Gastrocnemius medialis (tissue), 4 donors: Measurements from ENCODE around the gene GALNT18. TPM values are rescaled to one million over a fixed set of nuclear protein-coding genes. Genes with fewer than 3 reads are reported as not detected.

Experiments
- ATAC-seq, 2 donors: fragments of 150-250 bp; one replicate each; pipeline ENCODE4 v1.9.1; 2016
- DNase-seq, 2 donors: peaks; one replicate each; pipeline ENCODE4 v3.0.0-alpha.2; 2019
- H3K27ac ChIP-seq, 4 donors: fragments of 200-600 bp; sonication (generic); 1 replicate in 1 of 4; 2 replicates in 3 of 4; pipeline ENCODE4 v1.5.1; 2016 to 2018; ENCODE audit warnings: mild to moderate bottlenecking in 2 of 4, moderate library complexity in 1 of 4
- H3K27me3 ChIP-seq, 3 donors: fragments of 200-600 bp; sonication (generic) in 2 of 3; 1 replicate in 1 of 3; 2 replicates in 2 of 3; pipeline versions ENCODE4 v1.5.1 to v1.6.0; 2016 to 2019; ENCODE audit warnings: mild to moderate bottlenecking in 1 of 3, moderate library complexity in 1 of 3
- H3K36me3 ChIP-seq, 2 donors: fragments of 200-600 bp; sonication (generic) in 1 of 2; one replicate each; pipeline ENCODE4 v1.5.1; 2017 to 2018
- H3K4me1 ChIP-seq, 2 donors: fragments of 200-600 bp; sonication (generic) in 1 of 2; one replicate each; pipeline ENCODE4 v1.5.1; 2016 to 2017; ENCODE audit warnings: mild to moderate bottlenecking in 2 of 2
- H3K4me3 ChIP-seq, 4 donors: fragments of 200-600 bp; sonication (generic) in 3 of 4; 1 replicate in 1 of 4; 2 replicates in 3 of 4; pipeline ENCODE4 v1.5.1; 2016 to 2019; ENCODE audit warnings: mild to moderate bottlenecking in 2 of 4
- H3K9me3 ChIP-seq, 3 donors: fragments of 200-600 bp; sonication (generic) in 2 of 3; 1 replicate in 1 of 3; 2 replicates in 2 of 3; pipeline ENCODE4 v1.5.1; 2016 to 2019
- POLR2A ChIP-seq, 2 donors: fragments of 450-650 bp; IDR thresholded peaks; one replicate each; pipeline ENCODE4 v1.6.1; 2017; ENCODE audit warnings: antibody characterized with exemption in 2 of 2, mild to moderate bottlenecking in 2 of 2, moderate library complexity in 2 of 2
- in situ Hi-C, 4 donors: fragments of 200-750 bp; cut with MboI; loops; one replicate each; pipeline versions ENCODE4 v1.15.0 to v1.8.0; 2017; ENCODE audit warnings: low sequenced_read_pairs in 4 of 4
- intact Hi-C: fragments of 100-400 bp; cut with DNase I; formaldehyde crosslinking; loops from one replicate; pipeline ENCODE4 v1.15.1; 2023; ENCODE audit warnings: low total_unique reads
- total RNA-seq, 4 donors: library from RNA; depleted of rRNA; stranded (reverse); fragments of >200 nt; gene quantifications; one replicate each; pipeline versions ENCODE4 v1.1.0 to v1.2.3, GENCODE V29; 2016
- TF ChIP-seq, protein P1 (sequence below), 5 experiments: fragments of 450-650 bp in 3 of 5; fragments of 200-600 bp in 2 of 5; sonication (generic) in 2 of 5; IDR thresholded peaks in 4 of 5; conservative IDR thresholded peaks in 1 of 5; 1 replicate in 4 of 5; 2 replicates in 1 of 5; pipeline ENCODE4 v1.5.1; 2016 to 2019; ENCODE audit warnings: antibody characterized with exemption in 5 of 5, mild to moderate bottlenecking in 3 of 5, moderate library complexity in 3 of 5

Gene GALNT18
- total RNA-seq, 4 donors from 2014 or later = 10.5 to 29.2 (median 11.2) TPM

- Histone ChIP-seq H3K4me3 (no peak overlapping the region), H3K4me1 (peaks cover 32 to 58% of the 10 kb centered on the region in 2 donors), H3K36me3 (no peaks in the 10 kb centered on the region), H3K9me3 (no peaks in the 10 kb centered on the region), H3K27me3 (no peaks in the 10 kb centered on the region), H3K27ac (peak overlapping the region in 1 of 4 donors; percentile 55)
- no peak for DNase-seq
- ATAC-seq = no peak
- in situ Hi-C loops (no loop called here), intact Hi-C loops (no loop called here)
- TF ChIP-seq, protein P1, sequence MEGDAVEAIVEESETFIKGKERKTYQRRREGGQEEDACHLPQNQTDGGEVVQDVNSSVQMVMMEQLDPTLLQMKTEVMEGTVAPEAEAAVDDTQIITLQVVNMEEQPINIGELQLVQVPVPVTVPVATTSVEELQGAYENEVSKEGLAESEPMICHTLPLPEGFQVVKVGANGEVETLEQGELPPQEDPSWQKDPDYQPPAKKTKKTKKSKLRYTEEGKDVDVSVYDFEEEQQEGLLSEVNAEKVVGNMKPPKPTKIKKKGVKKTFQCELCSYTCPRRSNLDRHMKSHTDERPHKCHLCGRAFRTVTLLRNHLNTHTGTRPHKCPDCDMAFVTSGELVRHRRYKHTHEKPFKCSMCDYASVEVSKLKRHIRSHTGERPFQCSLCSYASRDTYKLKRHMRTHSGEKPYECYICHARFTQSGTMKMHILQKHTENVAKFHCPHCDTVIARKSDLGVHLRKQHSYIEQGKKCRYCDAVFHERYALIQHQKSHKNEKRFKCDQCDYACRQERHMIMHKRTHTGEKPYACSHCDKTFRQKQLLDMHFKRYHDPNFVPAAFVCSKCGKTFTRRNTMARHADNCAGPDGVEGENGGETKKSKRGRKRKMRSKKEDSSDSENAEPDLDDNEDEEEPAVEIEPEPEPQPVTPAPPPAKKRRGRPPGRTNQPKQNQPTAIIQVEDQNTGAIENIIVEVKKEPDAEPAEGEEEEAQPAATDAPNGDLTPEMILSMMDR (IDR thresholded peaks at IDR 0.05 in 4 of 5, conservative IDR thresholded peaks at IDR 0.05 in 1 of 5) = no peak
- TF ChIP-seq POLR2A (IDR thresholded peaks at IDR 0.05) = no peak
Measured at GRCh38 chr11:11584937-11585336, 36.9 kb downstream of the GALNT18 start.

GRCh38 chr11:11584530-11584810 lies 37.3 kb downstream of the GALNT18 start:
- Histone ChIP-seq H3K27me3 (no peaks in the 10 kb centered on the region), H3K9me3 (no peaks in the 10 kb centered on the region), H3K4me1 (peaks cover 32 to 61% of the 10 kb centered on the region in 2 donors), H3K36me3 (no peaks in the 10 kb centered on the region), H3K27ac (peak overlapping the region in 1 of 4 donors; percentile 55), H3K4me3 (no peak overlapping the region)
- ATAC-seq (peak in 1 of 2 donors; percentile 38), DNase-seq (no peak)
- TF ChIP-seq, protein P1 (IDR thresholded peaks at IDR 0.05 in 4 of 5, conservative IDR thresholded peaks at IDR 0.05 in 1 of 5) = no peak
- no peak for TF ChIP-seq POLR2A (IDR thresholded peaks at IDR 0.05)
- in situ Hi-C loops (no loop called here), intact Hi-C loops (no loop called here)

DNA sequence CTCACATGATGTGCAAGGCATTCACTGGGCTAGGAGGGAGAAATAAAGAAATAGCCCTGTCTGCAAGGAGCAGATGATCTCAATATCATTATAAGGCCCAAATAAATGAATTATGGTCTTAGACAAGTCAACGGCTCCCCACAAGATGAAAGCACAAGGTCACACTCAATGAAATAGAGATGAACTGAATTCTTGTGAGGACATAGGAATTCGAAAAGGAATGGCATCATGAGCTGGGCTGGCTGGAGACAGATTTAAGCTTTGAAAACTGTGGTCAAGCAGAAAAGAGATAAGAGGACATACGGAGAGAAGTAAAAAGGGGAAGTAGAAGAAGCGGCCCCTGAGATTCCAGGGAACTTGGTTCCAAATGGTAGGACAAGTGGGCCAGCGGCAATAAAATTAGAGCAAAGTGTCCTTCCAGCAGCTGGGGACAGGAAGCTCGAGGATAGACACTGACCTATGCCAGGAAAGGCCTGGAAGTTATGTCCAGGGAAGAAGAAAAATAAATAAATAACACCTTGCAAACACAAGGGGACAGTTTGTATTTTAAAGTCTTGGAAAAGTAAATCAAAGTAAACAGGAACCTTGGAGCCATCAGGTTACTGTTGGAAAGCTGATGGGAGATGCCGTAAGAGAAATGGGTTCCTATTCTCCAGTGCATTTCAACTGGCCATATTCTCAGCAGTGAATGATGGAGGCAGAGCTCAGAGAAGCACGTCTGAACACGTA lies 37.8 kb downstream of the GALNT18 start:
- no peaks in the 10 kb centered on the region for H3K36me3 ChIP-seq
- no peak for DNase-seq
- peak overlapping the region in 1 of 4 donors; percentile 55 for H3K27ac ChIP-seq
- no peaks in the 10 kb centered on the region for H3K27me3 ChIP-seq
- no peak overlapping the region for H3K4me3 ChIP-seq
- no peaks in the 10 kb centered on the region for H3K9me3 ChIP-seq
- TF ChIP-seq, protein P1 (IDR thresholded peaks at IDR 0.05 in 4 of 5, conservative IDR thresholded peaks at IDR 0.05 in 1 of 5) = no peak
- TF ChIP-seq POLR2A (IDR thresholded peaks at IDR 0.05) = no peak
- in situ Hi-C loops = no loop called here
- intact Hi-C loops = no loop called here
- H3K4me1 ChIP-seq = peaks cover 30 to 57% of the 10 kb centered on the region in 2 donors
- ATAC-seq = no peak

- TF ChIP-seq, protein P1 (IDR thresholded peaks at IDR 0.05 in 4 of 5, conservative IDR thresholded peaks at IDR 0.05 in 1 of 5) = no peak
- no peak for TF ChIP-seq POLR2A (IDR thresholded peaks at IDR 0.05)
- Histone ChIP-seq H3K4me1 (peaks cover 31 to 52% of the 10 kb centered on the region in 2 donors), H3K27ac (peak overlapping the region in 2 of 4 donors; percentile 29 to 80), H3K27me3 (no peaks in the 10 kb centered on the region), H3K9me3 (no peaks in the 10 kb centered on the region), H3K36me3 (no peaks in the 10 kb centered on the region), H3K4me3 (no peak overlapping the region)
- ATAC-seq (no peak), DNase-seq (no peak)
- intact Hi-C loops (no loop called here), in situ Hi-C loops (no loop called here)
Measured at GRCh38 chr11:11582011-11582701, 39.6 kb downstream of the GALNT18 start.
